Central memory CD4-positive, alpha-beta T cell (primary cell): ENCODE results near the gene PODNL1.
"Not testable (repeated sequence)": the region's sequence is repeated elsewhere in the genome, so short reads cannot be mapped to it uniquely, and the experiment has no call there.

Experiments used
- DNase-seq: peaks from one replicate; pipeline ENCODE4 v3.0.0; 2022

PODNL1 gene

DNA sequence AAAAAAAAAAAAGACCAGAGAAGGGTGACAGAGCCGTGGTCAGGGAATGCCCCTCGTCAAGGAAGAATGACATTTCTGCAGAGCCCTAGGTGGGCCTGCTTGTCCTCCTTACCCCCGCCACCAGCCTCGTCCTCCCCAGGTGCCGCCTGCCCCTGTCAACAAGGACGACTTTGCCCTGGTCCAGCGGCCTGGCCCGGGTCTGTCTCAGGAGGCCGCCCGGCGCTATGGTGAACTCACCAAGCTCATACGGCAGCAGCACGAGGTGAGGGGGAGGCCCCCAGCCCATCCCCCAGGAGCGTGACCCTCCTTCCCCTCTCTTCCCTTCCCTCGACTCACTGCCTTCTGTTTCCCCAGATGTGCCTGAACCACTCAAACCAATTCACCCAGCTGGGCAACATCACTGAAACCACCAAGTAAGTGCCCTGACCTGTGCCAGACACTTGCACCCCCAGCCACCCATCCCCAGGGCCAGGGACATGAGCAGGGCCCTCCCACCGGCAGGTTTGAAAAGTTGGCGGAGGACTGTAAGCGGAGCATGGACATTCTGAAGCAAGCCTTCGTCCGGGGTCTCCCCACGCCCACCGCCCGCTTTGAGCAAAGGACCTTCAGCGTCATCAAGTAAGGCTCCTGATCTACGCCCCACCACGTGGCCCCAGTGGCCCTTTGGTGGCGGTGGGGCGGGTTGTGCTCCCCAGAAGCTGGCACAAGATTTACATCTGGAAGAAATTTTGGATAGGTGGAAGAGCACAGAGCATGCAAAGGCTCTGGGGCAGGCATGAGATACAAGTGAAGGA lies 14.8 kb downstream of the PODNL1 start:
- no peak for DNase-seq

GRCh38 chr19:13922118-13922517 lies 16.1 kb downstream of the PODNL1 start:
- not testable (repeated sequence) for DNase-seq

GRCh38 chr19:13920940-13921747 lies 17.1 kb downstream of the PODNL1 start:
- DNase-seq, result no peak

GRCh38 chr19:13920524-13920923 lies 17.7 kb downstream of the PODNL1 start:
- DNase-seq, result no peak

GRCh38 chr19:13918726-13919411 lies 19.3 kb downstream of the PODNL1 start:
- no peak for DNase-seq

- no peak for DNase-seq
Measured at GRCh38 chr19:13917888-13918406, 20.3 kb downstream of the PODNL1 start.

DNA sequence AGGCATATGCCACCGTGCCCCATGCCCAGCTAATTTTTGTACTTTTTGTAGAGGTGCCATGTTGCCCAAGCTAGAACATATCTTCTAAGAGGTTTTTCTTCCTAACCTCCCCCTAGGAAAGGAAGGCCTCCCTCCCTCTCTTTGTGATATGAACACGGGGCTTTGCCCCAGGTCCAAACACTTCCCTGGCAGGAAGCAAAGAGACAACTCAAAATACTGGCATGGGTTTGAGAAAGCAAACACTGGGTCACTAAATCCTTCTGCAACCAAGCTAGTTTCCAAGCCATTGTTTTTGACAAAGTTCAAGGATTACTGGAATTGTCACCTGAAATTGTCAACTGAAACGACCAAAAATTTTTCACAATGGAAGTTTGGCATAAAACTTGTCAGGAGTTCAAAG lies 23.4 kb downstream of the PODNL1 start:
- no peak for DNase-seq

GRCh38 chr19:13913352-13913751 lies 24.9 kb downstream of the PODNL1 start:
- DNase-seq, result no peak

- no peak for DNase-seq
Measured at GRCh38 chr19:13909430-13909829, 28.8 kb downstream of the PODNL1 start.

- DNase-seq, result no peak
Measured at GRCh38 chr19:13908674-13909073, 29.5 kb downstream of the PODNL1 start.

DNA sequence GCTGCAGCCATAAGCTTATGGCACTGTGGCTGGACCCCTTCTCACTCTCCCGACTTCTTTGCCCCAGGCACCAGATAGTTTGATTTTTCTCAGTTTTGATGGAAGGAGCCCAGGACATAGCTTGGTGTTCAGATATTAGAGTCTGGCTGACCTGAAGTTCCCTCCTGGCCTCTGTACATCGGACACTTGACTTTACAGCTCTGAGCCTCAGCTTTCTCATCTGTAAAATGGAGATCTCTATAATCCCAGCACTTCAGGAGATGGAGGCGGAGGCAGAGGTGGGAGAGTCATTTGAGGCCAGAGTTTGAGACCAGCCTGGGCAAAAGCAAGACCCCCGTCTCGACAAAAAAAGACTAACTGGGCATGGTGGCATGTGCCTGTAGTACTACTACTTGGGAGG lies 31.3 kb downstream of the PODNL1 start:
- DNase-seq, result no peak

DNA sequence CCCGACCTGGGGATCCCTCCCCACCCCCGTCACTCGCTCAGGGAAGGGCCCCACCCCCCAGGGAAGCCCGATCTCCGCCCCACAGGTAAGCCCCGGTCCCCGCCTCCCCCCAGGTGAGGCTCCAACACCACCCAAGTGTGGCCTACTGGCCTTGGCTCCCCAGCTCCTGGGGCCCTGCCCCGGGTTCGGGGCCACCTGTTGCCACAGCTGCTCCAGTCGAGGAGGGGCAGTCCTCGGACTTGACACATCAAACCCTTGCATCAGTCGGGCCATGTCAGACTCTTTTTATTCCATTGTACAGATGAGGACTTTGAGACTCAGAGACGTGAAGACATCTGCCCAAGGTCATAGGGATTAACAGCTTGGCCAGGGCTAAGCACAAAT lies 31.7 kb downstream of the PODNL1 start:
- DNase-seq, result no peak

DNA sequence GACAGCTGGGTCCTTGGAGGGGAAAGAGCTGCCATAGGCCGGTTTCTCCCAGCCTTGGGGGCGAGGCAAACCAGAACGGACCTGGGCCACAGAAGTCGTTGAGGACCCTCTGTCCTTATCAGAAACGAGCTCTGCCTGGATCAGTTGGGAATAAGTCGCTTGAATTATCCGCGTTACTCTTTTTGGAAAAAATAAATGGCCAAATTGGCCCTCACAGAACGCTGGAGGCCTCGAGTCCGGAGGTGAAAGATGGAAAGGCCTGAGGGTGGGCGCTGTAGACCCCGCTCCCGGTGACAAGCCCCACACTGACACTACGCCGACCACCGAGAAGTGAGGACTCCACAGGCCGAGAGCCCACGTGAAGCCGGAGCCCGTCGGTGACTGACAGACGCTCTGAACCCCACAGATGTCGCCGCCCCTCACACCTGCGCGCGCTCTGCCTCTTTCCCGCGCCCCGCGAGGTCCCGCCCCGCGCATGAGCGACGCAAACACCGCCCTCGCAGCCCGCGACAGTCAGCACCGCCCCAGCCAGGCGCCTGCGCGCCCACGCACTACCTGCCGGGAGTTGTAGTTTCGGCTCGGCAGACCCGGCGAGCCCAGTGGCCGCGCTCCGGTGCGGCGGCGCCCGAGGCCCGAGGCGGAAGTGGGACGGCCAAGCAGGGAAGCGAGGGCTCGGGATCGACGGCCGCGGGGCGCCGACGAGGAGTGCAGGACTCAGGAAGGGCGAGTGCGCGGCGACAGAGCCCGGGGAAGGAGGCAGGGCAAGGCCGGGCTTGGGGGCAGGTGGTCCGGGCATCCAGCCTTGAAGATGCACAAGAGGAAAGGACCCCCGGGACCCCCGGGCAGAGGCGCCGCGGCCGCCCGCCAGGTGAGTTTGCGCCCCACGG lies 32.3 kb downstream of the PODNL1 start, which contains the start of the genes BRME1 and CC2D1A:
BRME1 (minus strand) TSS at position 484 of the 887 bp plus-strand sequence. CDS start 1,225 bp downstream, outside the sequence.
CC2D1A (plus strand) TSS at position 568 of the 887 bp plus-strand sequence; CDS start at position 809, 241 bp downstream.
- DNase-seq, result peak; percentile 89

DNA sequence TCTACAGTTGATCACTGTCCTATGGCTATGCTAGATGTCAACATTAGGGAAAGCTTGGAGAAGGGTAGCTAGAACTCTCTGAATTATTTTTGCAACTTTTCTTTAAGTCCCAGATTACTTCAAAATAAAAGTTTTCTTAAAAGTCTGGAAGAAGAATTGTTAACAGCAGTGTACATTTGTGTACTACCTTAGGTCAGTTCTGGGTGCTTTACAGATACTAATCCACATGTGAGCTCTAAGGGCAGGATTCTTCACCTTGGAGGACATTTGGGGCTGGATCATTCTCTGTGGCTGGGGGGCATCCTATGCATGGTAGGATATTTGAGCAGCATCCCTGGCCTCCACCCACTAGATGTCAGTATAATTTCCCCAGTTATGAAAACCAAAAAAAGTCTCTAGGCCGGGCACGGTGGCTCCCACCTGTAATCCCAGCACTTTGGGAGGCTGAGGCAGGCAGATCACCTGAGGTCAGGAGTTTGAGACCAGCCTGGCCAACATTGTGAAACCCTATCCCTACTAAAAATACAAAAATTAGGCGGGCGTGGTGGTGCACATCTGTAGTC lies 35.1 kb downstream of the PODNL1 start:
- DNase-seq, result peak; percentile 23

GRCh38 chr19:13899912-13900584 lies 38.2 kb downstream of the PODNL1 start:
- DNase-seq, result no peak

GRCh38 chr19:13899393-13899792 lies 38.8 kb downstream of the PODNL1 start:
- no peak for DNase-seq

DNA sequence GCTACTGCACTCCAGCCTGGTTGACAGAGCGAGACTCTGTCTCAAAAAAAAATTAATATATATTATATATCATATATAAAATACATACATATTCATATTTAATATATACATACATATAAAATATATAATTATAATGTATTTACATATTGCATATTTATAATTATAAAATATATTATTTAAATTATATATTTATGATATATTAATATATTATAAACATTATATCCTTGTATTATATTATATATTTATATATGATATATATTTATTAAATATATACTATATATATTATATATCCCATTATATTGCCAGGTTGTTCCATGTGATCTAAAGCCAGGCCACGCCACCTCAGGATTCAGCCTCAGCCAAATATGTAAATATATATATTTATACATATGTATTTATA lies 42.0 kb downstream of the PODNL1 start:
- DNase-seq, result no peak

DNA sequence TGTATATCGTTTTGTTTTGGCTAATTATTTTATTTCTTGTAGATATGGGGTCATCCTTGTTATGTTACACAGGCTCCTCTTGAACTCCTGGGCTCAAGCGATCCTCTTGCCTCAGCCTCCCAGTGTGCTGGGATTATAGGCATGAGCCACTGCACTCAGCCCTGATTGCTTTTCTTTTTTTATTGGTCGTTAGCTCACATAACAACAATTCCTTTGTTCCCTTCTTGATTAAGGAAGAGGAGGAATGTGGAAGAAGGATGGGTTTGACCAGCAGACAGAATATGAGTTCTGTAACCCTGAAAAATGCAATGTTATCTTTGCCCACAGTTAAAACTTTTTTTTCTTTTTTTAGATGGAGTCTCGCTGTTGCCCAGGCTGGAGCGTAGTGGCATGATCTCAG lies 43.7 kb downstream of the PODNL1 start:
- DNase-seq, result no peak

GRCh38 chr19:13892870-13893269 lies 45.3 kb downstream of the PODNL1 start:
- DNase-seq, result no peak

DNA sequence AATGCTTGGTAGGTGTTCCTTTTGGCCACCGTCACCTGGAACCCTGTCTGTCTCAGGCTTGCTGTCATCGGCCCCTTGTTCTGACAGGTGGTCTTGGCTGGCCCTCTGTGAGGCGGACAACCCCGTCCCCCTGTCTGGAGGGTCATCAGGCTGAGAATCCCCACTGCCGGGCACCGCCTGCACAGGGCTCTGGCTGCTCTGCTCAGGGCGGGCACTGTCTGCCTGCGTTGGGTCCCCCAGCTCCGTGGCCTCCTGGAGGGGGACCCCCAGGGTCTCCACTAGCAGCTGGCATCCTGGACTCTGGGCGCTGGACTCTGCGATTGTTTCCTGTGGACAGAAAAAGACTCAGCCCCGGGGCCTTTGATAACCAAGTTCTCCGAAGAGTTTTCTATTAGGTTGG lies 48.1 kb downstream of the PODNL1 start:
- DNase-seq, result no peak

- DNase-seq, result no peak
Measured at GRCh38 chr19:13888281-13888680, 49.9 kb downstream of the PODNL1 start.
